Stomach (tissue), 4 donors: ENCODE measurements around the gene OXCT1.

Source experiments
- EP300 ChIP-seq: sonication (generic); formaldehyde crosslinking; IDR thresholded peaks from one replicate; pipeline ENCODE4 v1.6.1; 2017; ENCODE audit warnings: antibody characterized with exemption
- POLR2A ChIP-seq, 4 donors: fragments of 450-650 bp; IDR thresholded peaks; one replicate each; pipeline ENCODE4 v1.6.1; 2016; ENCODE audit warnings: antibody characterized with exemption in 4 of 4, control low read depth in 2 of 4, mild to moderate bottlenecking in 1 of 4, moderate library complexity in 1 of 4
- POLR2AphosphoS5 ChIP-seq, 3 donors: sonication (generic); formaldehyde crosslinking; IDR thresholded peaks; one replicate each; pipeline ENCODE4 v1.6.1; 2016; ENCODE audit warnings: antibody characterized with exemption in 3 of 3
- TF ChIP-seq, protein P1 (sequence below), 7 experiments: fragments of 450-650 bp in 4 of 7; fragments of 200-600 bp in 3 of 7; sonication (generic) in 3 of 7; IDR thresholded peaks; one replicate each; pipeline ENCODE4 v1.5.1; 2016 to 2019; ENCODE audit warnings: antibody characterized with exemption in 7 of 7, control low read depth in 2 of 7, mild to moderate bottlenecking in 1 of 7

DNA sequence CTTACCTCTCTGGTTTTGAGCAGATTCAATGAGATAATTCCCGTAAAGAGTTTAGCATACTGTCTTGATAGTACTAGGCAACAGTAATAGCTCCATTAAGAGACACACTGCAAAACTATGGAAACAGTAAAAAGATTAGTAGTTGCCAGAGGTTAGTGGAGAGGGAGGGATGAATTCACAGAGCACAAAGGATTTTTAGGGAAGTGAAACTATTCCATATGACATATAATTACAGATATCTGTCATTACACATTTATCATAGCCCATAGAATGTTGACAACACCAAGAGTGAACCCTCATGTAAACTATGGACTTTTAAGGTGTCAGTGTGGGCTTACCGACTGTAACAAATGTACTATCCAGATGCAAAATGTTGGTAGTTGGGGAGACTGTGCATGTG, 183.5 kb downstream of the OXCT1 start:
- TF ChIP-seq, protein P1, sequence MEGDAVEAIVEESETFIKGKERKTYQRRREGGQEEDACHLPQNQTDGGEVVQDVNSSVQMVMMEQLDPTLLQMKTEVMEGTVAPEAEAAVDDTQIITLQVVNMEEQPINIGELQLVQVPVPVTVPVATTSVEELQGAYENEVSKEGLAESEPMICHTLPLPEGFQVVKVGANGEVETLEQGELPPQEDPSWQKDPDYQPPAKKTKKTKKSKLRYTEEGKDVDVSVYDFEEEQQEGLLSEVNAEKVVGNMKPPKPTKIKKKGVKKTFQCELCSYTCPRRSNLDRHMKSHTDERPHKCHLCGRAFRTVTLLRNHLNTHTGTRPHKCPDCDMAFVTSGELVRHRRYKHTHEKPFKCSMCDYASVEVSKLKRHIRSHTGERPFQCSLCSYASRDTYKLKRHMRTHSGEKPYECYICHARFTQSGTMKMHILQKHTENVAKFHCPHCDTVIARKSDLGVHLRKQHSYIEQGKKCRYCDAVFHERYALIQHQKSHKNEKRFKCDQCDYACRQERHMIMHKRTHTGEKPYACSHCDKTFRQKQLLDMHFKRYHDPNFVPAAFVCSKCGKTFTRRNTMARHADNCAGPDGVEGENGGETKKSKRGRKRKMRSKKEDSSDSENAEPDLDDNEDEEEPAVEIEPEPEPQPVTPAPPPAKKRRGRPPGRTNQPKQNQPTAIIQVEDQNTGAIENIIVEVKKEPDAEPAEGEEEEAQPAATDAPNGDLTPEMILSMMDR (IDR thresholded peaks at IDR 0.05) = no peak
- TF ChIP-seq POLR2A (IDR thresholded peaks at IDR 0.05) = no peak
- TF ChIP-seq EP300 = no peak
- TF ChIP-seq POLR2AphosphoS5 (IDR thresholded peaks at IDR 0.05) = no peak
